ENCODE measurements around the gene PM20D1.
A peak's percentile ranks its signal among the peaks of the same experiment; 100 is the strongest.

PM20D1 gene

GRCh38 chr1:205805082-205805711 is 44.7 kb downstream of the PM20D1 start:
- no peak for DNase-seq

- no peak for DNase-seq
Measured at GRCh38 chr1:205804605-205805004, 45.3 kb downstream of the PM20D1 start.

GRCh38 chr1:205803986-205804385 is 45.9 kb downstream of the PM20D1 start:
- no peak for DNase-seq

- DNase-seq: no peak
Measured at GRCh38 chr1:205802060-205802459, 47.9 kb downstream of the PM20D1 start.

GRCh38 chr1:205800981-205801703 is 48.8 kb downstream of the PM20D1 start:
- no peak for DNase-seq

GRCh38 chr1:205800427-205800826 is 49.5 kb downstream of the PM20D1 start:
- no peak for DNase-seq

GRCh38 chr1:205798577-205798976 is 51.4 kb downstream of the PM20D1 start:
- DNase-seq: no peak

- no peak for DNase-seq
Measured at GRCh38 chr1:205797168-205797567, 52.8 kb downstream of the PM20D1 start.

GRCh38 chr1:205794011-205794730 is 55.8 kb downstream of the PM20D1 start:
- DNase-seq: no peak

- no peak for DNase-seq
Measured at GRCh38 chr1:205792961-205793673, 56.8 kb downstream of the PM20D1 start.

- no peak for DNase-seq
Measured at GRCh38 chr1:205792481-205792881, 57.5 kb downstream of the PM20D1 start.

- peak in 49 of 58 donors; percentile 13 to 76 (median 51) for DNase-seq
Measured at GRCh38 chr1:205791568-205792180, 58.3 kb downstream of the PM20D1 start.

- no peak for DNase-seq
Measured at GRCh38 chr1:205787287-205787916, 62.5 kb downstream of the PM20D1 start.

GRCh38 chr1:205786601-205787000 is 63.3 kb downstream of the PM20D1 start:
- no peak for DNase-seq

- no peak for DNase-seq
Measured at GRCh38 chr1:205785446-205785845, 64.5 kb downstream of the PM20D1 start.

- DNase-seq: peak in 6 of 58 donors; percentile 4 to 43 (median 20)
Measured at GRCh38 chr1:205783904-205784303, 66.0 kb downstream of the PM20D1 start.

GRCh38 chr1:205783433-205783795 is 66.5 kb downstream of the PM20D1 start:
- no peak for DNase-seq

- no peak for DNase-seq
Measured at GRCh38 chr1:205782627-205783432, 67.1 kb downstream of the PM20D1 start.

- no peak for DNase-seq
Measured at GRCh38 chr1:205780335-205780734, 69.6 kb downstream of the PM20D1 start.

Data from anterior cingulate cortex (tissue), 58 donors.